ENCODE measurements around the gene GIGYF2.
"Not testable (repeated sequence)": the region's sequence is repeated elsewhere in the genome, so short reads cannot be mapped to it uniquely, and the experiment has no call there.

Gene GIGYF2

DNA sequence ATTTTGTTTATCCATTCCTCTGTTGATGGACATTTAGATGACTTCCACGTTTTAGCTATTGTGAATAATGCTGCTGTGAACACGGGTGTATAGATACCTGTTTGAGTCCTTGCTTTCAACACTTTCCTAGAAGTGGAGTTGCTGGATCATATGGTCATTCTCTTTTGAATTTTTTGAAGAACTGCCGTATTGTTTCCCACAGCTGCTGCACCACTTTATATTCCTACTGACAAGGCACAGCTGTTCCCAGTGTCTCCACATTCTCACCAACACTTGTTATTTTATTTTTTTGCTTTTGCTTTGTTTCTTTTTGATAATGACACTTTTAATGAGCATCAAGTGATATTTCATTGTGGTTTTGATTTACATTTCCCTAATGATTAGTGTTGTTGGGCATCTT is 120.6 kb downstream of the GIGYF2 start:
- DNase-seq, result no peak

DNA sequence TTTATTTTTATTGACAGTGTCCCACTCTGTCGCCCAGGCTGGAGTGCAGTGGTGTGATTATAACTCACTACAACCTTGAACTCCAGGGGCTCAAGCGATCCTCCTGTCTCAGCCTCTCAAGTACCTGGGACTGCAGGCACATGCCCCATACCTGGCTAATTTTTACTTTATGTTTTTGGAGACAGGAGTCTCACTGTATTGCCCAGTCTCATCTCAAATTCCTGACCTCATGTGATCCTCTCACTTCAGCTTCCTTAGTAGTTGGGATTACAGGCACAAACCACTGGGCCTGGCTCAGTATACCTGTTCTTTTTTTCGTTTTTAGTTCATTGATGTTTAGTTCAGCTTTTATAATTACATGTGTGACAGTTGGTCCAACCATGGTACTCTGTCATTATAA is 132.9 kb downstream of the GIGYF2 start:
- DNase-seq, result no peak

DNA sequence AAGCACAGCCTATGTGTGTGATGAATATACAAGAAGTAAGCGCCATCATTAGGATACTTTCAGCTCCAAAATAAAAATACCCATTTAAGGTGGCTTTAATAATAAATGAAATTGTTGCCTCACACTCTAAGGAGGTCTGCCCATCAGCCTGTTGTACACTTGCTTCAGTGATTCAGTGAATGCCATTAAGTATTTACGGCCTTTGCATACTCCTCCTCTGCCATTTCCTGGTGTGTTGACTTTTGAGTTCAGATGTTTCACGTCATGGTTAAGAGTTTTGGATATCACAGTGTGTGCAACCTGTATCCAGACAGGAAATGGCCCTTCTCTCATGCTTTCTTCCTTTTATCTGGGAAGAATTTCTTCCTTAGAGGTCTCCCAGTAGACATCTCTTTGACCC is 134.4 kb downstream of the GIGYF2 start:
- no peak for DNase-seq

DNA sequence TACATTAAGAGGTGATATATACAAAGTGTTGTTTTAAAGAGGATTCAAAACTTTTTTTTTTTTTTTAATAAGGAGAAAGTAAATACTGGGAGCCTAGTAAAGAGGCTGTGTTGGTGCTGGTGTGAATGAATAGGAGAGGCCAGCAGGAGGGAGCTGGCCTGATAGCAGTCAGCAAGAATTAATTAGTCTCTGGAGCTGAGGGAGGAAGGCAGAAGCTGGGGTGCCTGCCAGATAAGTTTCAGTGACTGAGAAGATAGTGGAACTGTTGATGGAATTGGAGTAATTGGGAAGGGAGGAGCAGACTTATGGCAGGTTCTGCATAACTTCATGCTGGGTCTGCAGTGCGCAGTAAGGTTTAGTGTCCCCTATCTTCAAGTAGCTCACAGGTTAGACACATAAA is 136.7 kb downstream of the GIGYF2 start:
- no peak for DNase-seq

DNA sequence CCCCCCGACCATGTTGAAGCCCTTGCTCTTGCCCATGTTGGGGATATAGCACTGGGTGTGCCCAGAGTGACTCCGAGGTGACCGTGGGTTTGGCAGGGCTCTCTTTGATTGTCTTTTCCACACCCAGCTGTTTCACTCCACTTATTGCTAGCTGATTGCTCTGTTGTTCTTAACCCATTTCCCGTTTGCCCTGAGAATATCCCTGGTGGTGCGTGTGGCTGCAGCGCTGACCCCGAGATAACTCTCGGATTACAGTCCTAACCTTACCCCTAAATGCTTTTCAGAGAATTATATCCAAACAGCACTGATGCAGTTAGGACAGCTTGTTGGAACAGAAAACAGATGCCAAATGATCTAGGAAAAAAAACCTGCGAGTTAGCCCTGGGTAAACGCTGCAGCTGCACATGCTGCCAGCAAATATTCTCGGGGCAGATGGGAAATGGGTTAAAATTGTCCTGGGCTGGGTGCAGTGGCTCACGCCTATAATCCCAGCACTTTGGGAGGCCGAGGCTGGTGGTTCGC is 138.6 kb downstream of the GIGYF2 start:
- no peak for DNase-seq

DNA sequence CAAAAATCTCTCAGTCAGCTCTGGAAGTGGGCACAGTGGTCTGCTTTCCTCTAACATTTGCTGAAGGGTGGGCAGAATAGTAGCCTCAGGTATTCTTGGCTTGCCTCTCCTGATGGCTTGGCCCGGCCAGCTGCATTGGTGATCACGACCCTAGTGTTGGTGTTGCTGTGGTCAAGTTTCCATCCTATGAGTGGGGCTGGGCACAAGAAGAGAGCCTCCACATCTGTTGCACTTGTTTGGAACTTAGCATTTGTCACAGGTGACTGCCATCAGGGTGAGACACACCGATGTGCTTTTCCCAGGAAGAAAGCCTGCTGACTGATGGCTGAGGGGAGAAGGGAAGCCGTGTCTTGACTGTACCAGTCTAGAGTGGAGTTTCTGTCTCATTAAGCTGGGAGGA is 139.8 kb downstream of the GIGYF2 start:
- DNase-seq, result no peak

DNA sequence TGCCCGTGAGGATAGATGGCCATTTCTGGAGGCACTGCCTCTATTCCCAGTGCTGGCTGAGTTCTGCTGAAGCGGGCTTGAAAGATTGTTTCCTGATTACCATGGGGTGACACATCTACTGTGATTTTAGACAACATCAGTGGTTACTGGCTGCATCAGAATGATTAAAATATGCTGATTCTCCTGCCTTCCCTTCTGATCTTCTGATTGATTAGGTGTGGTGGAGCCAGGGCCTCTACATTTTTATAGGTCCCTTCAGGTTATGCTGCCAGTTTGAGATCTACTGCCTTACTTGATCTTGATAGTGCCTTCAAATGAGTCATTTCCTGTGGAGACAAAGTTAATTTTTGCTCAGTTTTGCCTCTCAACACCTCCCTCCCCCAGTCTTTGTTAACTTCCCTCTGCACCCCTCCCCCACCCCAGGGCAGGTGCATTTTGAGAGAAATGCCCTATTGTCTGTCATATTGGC is 141.3 kb downstream of the GIGYF2 start:
- no peak for DNase-seq

DNA sequence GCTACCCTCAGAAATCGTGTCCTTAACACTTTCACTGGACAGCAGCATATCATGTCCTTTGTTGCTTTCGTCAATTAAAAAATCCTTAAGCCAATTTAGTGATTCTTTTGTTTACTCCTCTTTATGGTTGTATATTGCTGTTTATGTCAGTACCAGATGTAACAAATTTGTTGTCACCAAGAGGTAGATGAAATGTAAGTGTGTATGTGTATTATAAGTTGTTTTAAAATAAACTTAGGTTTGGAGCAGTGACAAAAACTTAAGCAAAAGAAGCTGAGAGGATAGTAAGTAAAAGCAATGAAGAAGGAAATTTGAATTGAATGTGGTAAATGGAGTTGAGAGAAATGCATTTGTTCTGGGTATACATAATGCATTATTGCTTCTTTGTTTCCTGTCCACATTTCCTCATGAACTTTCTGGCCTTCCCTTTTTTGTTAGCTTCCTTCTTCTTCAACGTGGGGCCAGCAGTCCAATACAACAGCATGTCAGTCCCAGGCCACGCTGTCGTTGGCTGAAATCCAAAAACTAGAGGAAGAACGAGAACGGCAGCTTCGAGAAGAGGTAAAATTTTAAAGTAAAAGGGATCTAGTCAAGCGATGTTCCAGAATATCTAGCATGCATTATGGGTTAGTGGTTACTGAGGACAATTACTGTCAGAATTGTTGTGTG is 142.4 kb downstream of the GIGYF2 start:
- DNase-seq, result no peak

DNA sequence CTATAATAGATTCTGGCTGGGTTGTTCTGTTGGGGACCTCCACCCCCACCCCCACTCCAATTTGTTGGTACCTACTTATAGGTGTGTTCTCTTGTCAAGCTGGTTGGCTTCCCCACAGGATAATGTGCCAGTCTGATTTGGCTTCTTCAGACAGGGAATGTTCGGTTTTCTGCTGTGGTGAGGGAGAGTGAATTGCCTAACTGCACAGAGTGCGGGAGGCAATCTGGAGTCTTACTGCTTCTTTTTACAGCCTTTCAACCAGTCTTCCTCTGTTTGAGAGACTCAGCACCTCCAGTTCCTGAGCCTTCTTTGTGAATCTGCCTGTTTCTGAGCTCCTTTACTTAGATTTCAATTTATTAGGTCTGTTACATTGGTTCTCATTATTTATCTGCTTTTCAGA is 145.6 kb downstream of the GIGYF2 start:
- no peak for DNase-seq

DNA sequence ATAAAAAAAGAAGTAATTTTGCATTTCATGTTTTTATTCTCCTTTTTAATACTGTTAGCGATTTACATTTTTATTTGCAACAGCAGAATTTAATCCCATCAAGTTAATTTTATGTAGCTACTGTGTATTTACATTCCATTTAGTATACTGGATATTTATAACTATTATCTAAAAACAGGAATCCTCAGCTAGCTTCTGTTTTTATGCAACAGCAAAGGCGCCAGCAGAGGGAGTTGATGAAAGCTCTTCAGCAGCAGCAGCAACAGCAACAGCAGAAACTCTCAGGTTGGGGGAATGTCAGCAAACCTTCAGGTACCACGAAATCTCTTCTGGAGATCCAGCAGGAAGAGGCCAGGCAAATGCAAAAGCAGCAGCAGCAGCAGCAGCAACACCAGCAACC is 146.7 kb downstream of the GIGYF2 start:
- no peak for DNase-seq

DNA sequence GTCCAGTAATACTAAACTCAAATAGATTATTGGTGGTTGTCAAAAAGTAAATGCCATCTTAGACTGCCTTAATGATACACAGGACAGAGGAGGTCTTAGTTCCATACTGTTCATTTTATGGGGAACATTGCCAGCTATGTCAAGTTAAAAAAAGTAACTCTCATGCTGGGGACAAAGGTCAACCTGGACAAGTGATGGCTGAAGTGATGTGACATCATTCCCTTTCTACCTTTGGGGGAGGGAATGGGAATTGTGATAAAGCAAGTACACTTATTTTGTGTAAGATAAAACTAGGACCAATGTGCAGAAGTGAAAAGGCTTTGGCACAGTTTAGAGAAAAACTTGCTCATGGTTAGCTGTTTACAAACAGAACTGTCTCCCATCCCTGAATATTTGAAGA is 148.9 kb downstream of the GIGYF2 start:
- no peak for DNase-seq

DNA sequence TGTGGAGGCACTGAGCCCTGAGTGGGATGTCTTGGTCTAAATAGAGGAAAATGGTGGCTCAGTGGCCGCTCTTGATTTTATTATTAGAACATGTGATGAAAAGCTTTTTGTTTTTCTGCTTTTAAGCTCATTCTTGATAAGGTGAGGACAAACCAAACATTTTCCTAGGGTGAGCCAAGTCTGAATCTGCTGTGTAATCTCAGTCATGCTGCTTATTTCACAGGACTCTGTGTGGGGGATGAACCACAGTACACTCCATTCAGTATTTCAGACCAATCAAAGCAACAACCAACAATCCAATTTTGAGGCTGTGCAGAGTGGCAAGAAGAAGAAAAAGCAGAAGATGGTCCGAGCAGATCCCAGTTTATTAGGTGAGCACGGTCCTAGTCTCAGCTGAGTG is 152.9 kb downstream of the GIGYF2 start:
- DNase-seq, result no peak

DNA sequence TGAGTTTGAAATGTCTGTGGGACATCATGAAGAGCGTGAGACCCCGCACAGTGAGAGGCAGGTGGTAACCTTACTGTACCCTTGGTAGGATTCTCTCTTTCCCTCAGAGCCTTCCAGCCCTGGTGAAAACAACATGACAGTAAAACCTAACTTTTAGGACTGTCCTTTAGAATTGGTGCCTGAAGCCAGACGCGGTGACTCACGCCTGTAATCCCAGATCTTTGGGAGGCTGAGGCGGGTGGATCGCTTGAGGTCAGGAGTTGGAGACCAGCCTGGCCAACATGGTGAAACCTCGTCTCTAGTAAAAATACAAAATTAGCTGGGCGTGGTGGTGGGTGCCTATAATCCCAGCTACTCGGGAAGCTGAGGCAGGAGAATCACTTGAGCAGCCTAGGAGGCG is 154.9 kb downstream of the GIGYF2 start:
- not testable (repeated sequence) for DNase-seq

DNA sequence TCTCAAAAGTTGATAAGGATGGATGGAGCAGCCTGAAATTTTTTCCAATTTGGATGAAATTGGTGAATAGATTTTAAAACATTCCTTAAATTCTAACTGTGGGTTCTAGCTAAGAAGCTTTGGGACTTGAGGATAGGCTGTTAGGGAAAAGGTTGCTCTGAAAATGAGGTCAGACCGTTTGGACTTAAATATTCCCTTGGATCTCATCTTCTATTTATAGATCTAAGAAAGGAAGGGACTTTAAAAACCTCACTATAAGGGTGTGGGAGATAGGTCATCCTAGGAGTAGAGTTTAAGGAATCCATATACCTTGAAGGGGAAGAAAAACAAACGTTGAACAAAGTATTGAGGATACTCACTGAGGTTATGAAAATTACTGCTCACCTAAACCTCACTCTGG is 155.5 kb downstream of the GIGYF2 start:
- no peak for DNase-seq

DNA sequence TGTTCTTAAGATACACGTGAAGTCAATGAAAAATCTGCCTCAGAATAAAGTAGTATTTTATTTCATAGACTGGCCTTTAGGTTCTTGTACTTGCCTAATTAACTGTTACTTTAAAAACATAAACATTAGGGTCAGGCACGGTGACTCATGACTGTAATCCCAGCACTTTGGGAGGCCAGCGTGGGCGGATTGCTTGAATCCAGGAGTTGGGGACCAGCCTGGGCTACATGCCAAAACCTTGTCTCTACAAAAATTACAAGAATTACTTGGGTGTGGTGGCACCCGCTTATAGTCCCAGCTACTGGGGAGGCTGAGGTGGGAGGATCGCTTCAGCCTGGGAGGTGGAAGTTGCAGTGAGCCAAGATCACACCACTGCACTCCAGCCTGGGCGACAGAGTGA is 157.0 kb downstream of the GIGYF2 start:
- no peak for DNase-seq

DNA sequence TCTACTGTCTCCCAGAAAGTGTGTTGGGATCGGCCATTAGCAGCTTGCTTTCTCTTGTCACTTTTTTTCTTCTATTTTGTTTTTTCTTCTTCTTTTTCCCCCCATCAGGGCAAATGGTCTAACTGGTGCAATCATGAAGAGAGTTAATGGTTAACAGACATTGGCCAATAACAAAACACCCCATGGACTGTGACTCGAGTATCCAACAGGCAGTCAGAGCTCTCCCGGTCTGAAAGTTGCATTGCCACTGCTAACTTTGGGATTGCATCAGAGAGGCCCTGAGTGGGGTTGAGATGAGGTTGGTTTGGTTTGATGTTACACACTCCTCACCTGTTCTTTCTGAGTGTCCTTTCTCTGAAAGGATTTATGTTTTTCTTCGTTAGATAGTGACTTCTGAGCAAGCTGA is 160.0 kb downstream of the GIGYF2 start:
- DNase-seq, result no peak

DNA sequence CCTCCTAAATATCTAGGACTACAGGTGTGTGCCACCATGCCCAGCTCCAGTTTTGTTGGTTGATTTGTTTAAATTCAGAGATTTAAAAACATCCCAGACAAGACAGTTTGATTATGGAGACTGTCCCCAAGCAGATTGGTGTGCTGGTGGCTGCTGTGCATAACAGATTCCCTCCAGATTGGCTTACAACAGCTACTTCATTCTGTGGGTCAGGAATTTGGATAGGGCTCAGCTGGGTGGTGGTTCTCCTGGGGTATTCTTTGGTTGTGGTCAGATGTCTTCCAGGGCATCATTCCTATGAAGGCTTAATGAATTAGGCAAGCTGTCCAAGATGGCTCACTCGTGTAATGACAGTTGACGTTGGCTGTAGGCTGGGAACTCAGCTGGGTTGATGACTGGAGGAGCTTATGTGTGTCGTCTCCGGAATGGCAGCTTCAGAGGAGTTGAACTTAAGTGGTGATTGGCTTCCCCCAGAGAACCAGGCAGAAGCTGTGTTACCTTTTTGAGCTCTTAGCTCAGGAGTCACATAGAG is 162.3 kb downstream of the GIGYF2 start:
- DNase-seq, result no peak

DNA sequence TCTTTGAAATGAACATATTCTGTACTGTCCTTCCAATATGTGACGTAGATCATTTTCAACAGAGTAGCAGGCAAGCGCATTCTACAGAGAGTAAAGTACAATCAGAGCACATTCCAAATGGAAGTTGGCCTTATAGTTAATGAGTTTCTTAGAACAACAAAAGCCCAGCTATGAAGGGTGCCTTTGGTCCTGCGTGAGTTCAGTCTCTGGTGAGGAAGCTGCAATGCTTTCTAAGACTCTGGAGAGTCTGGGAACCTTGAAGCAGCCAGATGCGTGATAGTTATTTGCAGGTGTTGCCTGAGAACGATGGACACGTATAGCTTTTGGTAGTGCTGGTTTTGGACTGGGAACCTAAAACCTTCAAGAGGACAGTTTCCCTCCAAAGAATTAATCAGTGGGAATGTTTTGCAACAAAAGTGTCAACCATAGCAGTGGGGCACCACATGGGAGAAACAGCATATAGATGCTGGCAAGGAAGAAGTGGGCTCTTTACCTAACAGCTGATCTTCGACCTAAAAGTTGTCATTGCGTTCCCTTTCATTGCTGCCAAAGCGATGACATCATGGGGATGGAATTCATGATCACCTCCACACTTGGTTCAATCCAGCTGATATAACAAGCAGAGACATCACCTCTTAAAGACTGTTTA is 163.6 kb downstream of the GIGYF2 start:
- DNase-seq, result no peak

DNA sequence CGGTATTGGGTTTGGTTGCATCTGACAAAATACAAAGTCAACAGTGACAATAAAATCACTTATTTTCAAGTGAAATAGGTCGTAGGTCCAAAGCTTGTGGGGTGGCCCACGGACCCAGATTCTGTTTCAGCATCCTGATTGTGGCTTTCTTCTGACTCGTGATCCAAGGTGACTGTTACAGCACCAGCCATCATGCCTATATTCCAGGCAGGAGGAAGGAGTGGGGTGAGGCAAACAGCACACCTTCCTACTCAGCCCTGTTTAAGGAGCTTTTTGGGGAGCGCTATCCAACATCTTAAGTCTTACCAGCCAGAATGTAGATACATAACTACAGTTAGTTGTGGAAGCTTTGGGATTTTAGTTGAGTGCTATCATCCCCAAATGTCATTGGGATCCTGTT is 164.2 kb downstream of the GIGYF2 start:
- no peak for DNase-seq

DNA sequence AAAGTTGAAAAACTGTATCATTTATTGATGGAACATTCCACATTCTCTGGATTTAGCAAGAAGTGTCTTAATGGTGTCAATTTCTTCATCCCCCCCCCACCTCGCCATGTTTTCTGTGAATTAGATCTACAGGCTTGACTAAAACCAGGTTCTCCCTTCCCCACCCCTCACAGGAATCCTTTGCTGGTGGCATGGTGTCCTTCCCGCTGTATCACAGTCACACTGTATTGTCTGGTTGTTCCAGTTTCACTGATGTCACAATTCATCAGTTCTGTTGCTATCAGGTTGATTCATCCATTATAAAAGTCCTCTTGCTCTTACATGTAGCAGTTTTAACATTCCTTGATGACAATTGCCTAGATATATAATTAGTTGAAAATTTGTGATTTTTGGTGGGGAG is 166.9 kb downstream of the GIGYF2 start:
- DNase-seq, result no peak

DNA sequence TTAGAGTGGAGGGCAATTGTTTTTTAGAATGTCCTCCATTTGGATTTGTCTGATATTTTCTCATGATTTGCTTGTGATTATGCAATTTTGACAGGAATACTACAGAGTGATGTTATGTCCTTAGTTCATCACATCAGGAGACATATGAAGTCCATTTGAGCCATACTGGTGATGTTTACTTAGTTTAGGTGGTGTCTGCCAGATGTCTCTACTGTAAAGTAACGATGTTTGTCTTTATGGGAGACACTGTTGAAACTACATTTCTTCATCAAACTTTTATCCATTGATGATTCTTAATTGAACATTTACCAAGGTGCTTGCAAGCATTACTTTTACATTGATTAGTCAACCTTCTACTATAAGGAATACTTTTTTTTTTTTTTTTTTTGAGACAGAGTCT is 168.0 kb downstream of the GIGYF2 start:
- no peak for DNase-seq

DNA sequence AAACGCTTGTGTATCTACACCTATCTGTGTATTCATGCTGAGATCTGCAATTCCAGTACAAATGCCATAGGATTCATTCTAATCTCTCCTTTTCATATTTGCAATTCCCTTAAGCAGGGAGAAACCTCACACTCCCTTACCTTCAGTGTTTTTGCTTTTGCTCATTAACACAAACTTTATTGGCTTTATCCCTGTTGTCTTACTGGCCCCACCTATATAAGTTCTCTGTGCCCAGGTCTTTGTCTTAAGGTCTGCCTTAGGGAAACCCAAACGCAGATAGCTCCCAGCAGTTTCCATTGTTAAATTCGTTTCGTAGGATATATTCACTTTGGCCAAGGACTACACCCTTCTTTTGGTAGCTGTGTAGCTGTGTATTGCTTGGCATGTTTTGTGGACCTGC is 169.0 kb downstream of the GIGYF2 start:
- no peak for DNase-seq

DNA sequence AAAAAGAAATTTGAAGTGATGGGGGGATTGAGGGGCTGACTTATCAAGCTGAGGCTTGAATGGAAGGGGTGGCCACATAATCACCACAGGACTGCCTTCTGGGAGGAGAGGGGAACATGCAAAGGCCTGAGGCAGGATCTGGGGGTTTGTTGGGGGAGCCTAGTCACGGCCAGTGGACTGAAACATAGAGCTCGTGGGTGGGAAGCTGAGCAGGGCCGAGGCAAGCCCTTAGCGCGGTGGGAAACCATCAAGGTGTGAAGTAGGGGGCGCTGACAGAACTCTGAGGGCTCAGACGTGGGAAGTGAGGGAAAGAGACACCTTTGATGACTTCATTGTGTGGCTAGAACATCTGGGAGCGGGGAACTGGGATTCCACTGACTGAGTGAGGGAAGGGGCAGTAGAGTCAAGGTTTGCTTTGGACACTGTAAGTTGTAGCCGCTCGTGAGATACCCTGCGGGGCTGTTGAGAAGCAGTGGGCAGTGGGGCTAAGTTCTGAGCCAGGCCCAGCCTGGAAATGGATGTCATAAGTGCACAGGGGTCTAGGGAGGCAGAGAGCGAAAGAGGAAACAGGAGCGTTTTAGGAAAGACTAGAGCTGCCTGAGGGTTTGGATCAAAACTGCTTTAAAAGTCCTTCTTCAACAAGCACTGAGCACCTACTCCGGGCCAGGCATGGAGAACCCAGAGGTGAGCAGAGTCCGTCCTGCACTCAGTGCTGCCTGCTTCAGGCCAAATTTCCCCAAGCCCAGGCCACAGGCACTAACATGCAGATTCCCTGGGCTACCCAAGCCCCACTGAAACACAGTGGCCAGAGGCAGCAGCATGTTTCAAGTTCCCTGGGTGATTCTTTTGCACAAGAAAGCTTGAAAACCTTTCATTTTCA is 172.2 kb downstream of the GIGYF2 start:
- DNase-seq, result no peak
